Pons (tissue), 1 donor: Measurements from ENCODE around the gene NCOA1.

Experiments
- DNase-seq: peaks from one replicate; pipeline ENCODE4 v3.0.0-alpha.2; 2016; ENCODE audit warnings: low spot score

Gene NCOA1

DNA sequence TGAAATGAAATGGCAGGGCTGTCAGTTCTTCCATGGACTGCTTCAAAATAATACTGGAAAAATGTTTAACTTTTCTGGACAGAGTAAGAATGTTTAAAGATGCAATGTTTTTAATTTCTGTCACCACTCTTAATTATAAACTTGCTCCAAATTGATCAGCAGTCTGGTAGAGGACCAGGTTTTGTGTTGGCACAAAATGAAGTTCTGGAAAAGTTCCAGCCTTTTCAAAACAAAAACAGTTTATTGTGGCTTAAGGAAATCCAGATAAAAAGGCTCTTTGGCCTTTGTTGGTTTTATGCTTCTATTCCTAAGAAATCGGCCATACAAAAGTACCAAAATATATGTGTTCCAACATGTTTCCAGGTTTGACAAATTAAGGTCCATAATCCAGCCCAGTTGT, 253.3 kb downstream of the NCOA1 start:
- peak; percentile 38 for DNase-seq

DNA sequence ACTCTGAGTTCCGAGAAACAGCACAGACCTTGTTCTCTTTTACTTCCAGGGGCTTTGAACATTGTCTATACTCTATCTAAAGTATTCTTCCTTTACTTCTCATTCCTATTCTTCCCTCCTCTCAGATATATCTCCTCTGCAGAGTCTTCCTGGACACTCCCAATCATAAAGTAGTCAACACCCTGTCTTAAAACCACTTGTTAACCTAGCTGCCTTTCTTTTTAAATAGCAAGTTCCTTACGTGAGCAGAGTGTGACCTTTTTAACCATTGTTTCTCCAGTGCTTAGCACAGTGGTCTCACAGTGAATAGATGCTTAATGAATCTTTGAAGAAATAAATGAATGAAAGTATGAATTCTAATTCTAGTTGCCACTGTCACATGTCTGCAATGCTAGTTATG, 254.8 kb downstream of the NCOA1 start:
- no peak for DNase-seq

DNA sequence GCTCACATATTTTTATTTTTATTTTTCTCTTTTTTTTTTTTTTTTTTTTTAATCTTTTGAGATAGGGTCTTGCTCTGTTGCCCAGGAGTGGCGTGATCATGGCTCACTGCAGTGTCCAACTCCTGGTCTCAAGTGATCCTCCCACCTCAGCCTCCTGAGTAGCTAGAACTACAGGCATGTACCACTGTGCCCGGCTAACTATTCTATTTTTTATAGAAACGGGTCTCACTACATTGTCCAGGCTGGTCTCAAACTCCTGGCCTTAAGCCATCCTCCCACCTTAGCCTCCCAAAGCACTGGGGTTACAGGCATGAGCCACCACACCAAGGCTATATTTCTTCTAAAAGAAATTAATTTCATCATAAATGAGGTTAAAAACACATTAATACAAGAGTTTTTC, 256.2 kb downstream of the NCOA1 start:
- DNase-seq: no peak

DNA sequence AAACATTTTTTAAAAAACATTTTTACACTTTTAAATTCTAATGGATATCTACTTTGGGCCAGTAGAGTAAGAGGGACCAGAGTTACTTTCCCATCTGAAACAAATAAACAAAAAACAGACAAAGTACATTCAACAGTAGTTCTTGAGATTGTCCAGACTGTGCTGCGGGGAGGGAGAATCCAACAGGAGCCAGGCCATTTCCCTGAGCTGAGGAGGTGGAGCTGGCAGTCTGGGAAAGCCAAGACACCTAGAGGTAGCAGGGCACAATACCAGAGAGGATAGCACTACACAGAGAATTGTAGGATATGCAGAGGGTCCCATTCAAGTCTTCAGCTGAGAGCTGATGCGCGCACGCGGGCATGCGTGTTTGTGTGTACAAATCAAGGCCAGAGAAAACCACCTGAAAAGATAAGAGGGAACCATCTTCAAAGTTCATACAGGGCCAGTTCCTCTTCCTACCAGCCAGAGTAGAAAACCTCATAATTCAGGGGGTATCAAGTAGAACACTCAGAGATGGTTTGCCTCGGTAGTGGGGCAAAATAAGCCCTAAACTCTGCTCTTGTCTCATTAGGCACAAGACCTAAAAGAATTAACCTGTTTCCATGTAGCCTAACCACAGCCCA, 258.1 kb downstream of the NCOA1 start:
- no peak for DNase-seq

DNA sequence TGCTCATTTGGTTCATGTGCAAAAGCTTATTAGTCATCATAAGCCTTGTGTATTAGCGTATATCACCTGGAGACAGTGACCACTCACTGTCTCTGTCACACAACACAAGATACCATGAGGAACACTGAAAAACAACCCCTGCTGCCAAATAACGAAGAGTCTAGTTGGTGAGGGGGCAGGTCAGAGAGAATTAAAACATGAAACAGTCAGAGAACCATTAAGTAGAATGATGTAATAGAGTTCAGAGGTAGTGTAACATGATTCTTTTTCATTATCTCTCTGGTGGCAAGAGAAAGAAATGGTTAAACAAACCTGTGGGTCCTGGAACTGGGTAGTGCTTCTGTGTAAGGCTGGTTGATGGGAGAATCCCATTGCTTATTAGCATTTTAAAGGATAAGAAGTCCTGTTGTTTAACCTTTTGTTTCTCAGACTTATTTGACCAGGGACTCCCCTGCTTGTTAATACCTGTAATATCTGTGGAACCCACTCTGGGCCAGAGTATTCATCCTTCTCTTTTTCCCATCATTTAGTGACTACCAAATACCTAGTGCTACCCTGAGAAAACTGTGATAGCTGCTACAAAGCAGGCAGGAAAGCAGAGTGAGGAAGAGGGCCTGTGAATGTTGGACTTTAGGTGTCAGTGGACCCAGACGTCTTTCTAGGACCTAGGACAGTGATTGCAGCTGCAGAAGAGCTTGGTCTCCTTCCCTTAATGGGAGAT, 264.1 kb downstream of the NCOA1 start:
- DNase-seq: no peak

DNA sequence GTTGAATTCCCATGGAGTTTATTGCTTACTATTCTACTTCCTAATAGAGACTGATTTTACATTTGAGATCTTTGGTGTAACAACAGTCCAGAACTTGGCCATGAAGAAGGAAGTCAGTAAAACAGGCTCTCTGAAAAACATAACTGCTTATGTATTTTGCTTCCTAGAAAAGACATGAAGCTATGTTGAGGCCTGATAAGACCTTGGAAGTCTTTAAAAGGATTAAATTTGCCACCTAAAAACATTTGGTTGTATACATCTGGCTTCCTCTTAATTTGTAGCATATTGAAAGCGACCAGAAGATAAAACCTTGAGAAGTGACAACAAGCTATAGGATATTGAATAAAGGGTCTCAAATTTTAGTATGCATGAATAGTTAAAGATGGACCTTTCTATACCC, 265.7 kb downstream of the NCOA1 start:
- DNase-seq: no peak

DNA sequence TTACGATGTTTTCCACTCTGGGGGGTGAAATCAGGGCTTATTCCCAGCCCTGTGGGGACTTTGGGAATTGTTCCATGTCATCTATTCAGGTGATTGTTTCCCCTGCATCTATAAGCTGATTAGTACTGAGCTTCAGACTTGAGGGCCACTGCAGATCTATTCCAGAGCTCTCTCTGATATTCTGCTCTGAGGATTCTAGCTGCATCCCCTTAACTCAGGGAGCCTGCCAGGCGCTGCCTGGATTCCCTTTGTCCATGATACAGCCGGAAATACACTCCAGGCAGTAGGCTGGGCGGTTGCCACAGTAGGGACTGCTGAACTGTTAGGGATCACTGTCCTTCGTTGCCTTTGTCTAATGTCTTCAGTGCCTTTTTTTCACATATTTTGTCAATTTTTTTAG, 270.8 kb downstream of the NCOA1 start:
- DNase-seq: peak; percentile 20

DNA sequence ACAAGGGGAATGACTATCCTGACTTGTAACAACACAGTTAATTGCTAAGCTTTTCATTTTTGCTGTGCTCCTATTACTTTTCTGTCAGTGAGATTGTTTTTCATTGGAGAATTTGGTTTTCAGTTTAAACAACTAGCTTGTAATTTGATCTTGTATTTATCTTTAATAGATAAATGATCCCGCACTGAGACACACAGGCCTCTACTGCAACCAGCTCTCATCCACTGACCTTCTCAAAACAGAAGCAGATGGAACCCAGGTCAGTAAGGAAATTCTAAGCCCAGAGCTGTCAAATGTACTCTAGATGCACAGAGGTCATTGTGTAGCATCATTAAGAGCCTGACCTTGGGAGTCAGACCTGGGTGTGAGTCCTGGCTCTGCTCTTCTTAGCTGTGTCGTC, 271.5 kb downstream of the NCOA1 start:
- DNase-seq: no peak

DNA sequence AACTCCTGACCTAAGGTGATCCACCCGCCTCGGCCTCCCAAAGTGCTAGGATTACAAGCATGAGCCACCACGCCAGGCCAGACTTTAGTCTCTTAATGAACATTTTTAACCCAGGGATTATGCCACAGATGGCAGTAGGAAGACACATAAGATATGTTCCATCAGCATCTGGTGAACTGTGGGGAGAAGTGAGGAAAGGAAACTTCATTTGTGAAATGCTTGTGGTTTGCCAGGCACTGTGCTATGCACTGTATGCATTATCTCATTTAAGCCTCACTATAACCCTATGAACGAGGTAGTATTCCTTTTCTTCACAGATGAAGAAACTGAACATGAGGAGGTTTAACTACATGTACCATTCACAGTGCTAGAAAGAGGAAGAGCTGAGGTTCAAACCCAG, 272.8 kb downstream of the NCOA1 start:
- DNase-seq: no peak

DNA sequence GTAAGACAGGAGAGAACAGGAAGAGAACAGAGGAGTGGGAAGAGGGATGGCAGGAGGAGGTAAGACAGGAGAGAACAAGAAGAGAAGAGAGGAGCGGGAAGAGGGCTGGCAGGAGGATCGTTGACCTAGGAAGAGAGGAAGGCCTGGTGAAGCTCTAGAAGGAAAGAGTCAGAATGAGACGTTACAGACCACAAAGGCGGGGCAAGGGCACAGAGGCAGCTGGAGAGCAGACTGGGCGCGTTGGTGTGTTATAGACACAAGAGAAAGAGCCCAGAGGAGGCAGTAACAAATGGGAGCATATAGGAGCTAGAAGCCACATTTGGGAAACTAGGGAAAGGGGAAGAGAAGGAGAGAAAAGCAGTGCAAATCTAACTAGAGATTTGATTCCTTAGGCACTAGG, 275.6 kb downstream of the NCOA1 start:
- no peak for DNase-seq

DNA sequence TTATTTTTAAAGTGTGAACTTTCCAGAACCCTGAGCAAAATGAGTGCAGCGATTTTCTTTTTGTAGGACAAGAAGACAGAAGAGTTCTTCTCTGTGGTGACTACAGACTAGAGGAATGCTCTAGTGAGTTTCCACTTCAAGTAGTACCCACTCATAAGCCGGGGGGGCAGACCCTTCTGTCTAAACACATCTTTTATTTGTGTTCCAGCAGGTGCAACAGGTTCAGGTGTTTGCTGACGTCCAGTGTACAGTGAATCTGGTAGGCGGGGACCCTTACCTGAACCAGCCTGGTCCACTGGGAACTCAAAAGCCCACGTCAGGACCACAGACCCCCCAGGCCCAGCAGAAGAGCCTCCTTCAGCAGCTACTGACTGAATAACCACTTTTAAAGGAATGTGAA, 277.0 kb downstream of the NCOA1 start:
- DNase-seq: no peak

DNA sequence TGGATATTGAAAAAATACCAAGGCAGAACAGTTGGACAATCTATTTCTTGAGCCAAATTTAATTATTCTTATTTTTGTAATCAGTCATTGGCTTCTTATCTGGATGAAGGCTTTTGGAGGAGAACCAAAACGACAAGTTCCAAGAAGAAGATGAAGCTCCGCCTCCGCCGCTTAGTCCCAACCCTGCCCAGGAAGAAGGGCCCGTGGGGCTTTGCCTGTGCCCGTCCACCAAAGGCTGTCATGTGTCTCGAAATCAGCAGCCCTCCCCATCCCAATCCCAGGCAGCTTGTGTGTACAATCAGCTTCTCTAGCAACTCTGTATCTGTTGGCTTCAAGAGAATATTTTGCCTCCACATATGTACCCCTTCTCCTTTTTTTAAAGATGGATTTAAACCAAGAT, 277.5 kb downstream of the NCOA1 start:
- no peak for DNase-seq

DNA sequence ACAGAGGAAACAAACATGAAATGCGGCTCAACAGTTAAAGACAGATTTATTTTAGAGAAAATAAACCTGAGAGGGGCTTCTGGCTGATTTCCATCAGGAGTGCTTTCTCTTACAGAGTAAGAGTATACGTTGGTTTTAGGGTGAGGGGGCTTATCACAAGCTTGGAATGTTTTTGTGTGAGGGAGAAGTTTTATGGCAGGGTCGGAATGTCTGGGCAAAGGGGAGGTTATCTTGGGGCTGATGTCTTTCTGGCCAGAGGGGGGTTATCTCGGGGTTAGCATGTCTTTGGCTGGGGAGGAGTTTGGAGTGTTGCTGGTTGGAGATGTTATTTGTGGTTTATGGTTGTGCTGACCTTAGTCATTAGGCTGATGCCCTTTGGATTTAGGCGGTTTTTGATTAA, 280.0 kb downstream of the NCOA1 start:
- no peak for DNase-seq

DNA sequence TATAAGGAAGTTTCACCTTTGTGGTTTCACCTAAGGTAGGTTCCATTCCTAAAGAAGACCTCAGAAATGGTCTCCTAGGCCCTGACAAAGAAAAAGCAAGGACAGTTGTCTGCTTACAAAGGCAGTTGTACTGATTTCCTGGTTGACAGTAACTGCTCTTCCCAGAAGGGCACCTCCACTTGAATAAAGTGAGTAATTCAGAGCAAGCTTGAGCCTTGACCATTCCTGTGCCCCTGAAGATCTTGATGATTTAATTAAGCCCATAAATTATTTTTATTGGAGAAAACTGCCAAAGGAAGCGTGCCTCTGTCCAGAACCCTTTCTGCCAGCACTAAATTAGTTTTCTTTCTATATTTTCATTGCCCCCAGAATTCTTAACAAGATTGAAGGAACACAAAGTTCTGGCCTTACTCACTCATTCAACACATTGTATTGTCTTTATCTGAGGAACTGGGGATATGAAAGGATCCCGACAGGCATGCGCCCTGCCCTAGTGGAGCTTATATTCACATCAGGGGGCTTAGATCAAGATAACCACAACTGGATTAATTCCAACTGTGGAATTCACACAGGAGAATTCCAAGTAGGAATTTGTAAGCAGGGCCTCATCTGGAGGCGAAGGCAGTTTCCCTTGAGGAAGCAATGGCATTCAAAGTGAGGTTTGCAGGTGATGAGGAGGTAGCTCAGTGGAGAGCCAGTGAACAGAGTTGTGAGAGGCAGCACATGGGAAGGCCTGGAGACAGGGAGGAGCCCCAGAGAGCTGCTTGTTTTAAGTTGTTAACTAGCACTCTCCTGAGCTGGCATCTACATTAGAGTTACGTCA, 280.9 kb downstream of the NCOA1 start:
- no peak for DNase-seq

DNA sequence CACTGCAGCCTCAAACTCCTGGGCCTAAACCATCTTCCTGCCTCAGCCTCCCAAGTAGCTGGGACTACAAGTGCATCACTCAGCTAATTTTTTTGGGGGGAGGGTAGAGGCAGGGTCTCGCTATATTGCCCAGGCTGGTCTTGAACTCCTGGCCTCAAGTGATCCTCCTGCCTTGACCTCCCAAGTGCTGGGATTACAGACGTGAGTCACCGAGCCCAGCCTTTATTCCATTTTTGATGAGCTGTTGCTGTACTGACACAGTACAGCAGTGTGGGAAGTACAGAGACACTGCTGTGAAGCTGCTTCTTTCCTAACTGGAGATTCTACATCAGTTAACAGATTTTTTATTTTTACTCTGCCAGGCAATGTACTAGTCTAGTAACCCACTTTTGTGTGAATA, 283.3 kb downstream of the NCOA1 start:
- DNase-seq: no peak

DNA sequence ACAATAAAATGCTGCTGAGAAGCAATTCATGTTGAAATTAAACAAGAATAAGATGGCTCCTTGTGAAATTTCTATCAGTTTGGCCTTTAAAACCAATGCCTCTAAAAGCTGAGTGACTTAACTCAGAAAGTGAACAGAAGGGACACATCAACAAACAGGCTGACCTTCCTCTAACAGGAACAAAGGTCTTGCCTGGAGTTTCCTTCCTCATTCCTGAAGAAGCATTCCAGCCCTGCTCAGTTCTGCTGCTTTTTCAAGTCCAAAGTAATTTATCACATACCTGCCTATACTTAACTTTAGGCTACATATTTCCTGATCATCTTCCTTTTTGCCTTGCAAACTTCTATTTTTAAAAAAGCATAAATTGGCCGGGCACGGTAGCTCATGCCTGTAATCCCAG, 288.1 kb downstream of the NCOA1 start:
- DNase-seq: no peak

DNA sequence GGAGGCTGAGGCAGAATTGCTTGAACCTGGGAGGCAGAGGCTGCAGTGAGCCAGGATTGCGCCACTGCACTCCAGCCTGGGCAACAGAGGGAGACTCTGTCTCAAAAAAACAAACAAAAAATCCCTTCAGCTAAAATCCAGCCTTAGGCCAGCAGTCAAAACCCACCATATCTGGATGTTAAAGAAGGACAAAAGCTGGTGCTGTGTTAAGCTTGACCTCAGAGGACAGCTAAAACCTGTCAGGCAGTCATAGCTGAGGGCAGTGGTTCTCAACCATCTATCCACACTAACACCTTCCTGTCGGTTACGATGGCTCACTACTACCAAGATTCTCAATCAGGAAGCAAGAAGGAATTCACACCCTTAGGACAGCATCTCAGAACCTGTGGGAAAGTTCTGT, 292.6 kb downstream of the NCOA1 start:
- DNase-seq: no peak

DNA sequence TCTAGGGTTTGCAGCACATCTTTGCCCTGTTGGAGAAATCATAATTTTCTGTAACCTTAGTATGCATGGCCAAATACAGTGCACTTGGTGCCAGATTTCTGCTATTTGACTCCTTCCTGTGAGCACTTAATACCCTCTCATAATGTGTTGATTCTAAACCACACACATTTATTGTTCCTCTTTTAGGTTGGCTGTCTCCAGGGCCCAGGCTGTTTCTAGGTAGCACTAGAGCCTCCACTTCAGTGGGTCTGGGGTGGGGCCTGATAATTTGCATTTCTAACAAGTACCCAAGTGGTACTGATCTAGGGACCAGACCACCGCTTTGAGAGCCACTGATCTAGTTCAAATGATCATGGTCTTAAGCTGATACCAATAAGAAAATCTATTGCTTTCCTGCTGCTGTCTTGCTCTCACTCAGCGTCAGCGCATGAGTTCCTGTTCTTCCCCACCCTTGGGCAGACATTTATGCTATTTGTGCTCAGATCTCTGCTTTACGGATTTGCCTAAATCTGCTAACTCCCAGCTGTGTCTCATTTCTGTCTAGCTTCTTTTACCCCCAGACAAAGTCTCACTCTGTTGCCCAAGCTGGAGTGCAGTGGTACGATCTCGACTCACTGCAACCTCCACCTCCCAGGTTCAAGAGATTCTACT, 294.7 kb downstream of the NCOA1 start:
- DNase-seq: no peak

DNA sequence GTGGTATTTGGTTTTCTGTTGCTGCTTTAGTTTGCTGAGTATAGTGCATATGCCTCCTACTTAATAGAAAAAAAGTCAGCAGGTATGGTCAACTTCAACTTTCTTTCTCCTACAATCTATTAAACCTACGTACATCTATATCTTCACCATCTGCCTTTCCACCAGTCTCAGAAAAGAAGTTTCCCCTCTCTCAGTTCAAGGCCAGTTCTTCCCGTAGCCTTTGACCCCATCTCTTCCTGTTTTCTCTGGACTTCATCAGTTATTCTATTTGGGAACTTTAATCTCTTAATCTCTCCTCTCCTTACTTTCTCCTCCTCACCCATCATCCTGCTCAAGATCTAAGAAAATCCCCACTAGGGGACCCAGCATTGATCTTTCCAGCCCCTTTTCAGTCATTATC, 296.5 kb downstream of the NCOA1 start:
- no peak for DNase-seq

DNA sequence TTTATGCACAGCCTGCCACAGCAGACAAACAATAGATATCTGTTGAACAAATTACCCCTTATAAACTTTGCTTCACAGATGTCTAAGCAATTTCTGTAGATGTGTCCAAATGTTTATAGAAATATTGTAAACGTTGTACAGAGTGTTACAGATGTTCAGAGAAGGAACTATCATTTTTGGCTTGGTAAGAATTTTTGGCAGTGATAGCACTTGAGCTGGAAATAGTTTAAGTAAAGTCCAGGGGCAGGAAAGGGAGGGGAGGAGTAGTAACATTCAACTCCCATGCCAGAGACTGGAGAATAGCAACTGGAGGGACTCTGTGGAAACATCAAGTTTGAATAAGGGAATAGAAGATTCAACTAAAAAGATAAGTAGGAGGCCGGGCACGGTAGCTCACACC, 297.8 kb downstream of the NCOA1 start:
- DNase-seq: no peak

DNA sequence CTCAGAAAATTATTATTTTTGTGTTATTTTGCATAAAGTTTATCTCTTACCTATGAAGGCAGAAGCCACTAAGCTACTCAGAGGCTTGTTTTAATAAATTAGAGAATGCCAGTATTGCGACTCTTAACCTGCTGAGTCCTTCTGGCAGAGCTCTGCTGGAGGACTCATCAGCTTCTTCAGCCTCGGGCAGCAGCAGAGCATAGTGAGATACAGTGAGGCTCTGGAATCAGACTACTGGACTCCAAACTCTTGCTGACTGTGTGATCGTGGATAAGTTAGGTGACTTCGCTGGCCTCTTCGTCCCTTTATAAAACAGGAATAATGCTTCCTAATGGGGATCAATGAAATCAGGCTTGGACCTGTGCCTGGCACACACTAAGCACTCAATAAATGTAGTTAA, 300.4 kb downstream of the NCOA1 start:
- DNase-seq: no peak

DNA sequence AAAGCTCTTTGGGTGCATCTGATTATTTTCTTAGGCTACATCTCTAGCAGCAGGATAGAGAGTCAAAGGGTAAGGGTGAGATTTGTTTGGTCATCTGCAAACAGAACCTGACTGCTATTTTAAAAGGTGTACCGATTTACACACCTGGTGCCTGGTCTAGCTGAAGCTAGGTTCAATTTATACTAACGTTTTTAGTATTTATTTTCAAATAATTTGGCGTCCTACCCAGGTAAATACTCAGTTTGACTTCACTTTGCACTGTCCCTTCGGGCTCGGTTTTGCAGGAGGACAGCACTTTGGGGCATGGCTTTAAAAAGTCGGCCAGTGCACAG, 301.5 kb downstream of the NCOA1 start:
- peak; percentile 14 for DNase-seq
